CD4-positive, alpha-beta T cell treated with Interleukin-4 for 1 hour (primary cell): ENCODE results near the gene PCDHGA5.
"Not testable (repeated sequence)": the region's sequence is repeated elsewhere in the genome, so short reads cannot be mapped to it uniquely, and the experiment has no call there.

Experiments used
- DNase-seq, 2 donors: peaks; one replicate each; pipeline ENCODE4 v3.0.0-alpha.2; 2020 to 2022

Gene PCDHGA5

DNA sequence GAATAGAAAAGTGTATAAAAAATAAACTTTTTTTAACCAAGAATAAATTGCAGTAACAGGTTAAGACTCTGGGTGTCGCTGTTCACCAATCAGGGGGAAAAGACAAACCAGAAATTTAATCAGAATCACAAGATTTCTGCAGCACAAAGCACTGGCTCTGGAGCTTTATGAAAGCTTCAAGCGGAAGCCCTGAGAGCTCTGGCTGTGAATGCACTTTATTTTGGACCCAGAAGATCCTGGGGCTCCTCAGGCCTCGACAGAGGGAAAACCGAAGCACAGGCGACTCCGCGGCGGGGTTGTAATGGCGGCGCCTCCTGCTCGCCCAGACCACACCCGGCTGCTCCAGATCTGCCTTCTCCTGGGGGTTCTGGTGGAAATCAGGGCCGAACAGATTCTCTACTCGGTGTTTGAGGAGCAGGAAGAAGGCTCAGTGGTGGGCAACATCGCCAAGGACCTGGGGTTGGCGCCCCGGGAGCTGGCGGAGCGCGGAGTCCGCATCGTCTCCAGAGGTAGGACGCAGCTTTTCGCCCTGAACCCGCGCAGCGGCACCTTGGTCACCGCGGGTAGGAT, 9.0 kb upstream of the PCDHGA5 start, which contains the start of gene PCDHGA4:
Gene PCDHGA4, plus strand, starts transcription at position 122 of the 570 bp plus-strand sequence. Its CDS starts 87 bp downstream, at position 209.
- DNase-seq: peak in 1 of 2 donors; percentile 19

DNA sequence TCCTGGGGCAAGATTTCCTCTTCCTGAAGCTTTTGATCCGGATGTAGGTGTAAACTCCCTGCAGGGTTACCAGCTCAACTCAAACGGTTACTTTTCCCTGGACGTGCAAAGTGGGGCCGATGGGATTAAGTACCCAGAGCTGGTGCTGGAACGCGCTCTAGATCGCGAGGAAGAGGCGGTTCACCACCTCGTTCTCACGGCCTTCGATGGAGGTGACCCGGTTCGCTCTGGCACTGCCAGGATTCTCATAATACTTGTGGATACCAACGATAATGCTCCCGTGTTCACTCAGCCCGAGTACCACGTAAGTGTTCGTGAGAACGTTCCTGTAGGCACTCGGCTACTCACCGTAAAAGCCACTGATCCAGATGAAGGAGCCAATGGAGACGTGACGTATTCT, 8.3 kb upstream of the PCDHGA5 start:
- no peak for DNase-seq

DNA sequence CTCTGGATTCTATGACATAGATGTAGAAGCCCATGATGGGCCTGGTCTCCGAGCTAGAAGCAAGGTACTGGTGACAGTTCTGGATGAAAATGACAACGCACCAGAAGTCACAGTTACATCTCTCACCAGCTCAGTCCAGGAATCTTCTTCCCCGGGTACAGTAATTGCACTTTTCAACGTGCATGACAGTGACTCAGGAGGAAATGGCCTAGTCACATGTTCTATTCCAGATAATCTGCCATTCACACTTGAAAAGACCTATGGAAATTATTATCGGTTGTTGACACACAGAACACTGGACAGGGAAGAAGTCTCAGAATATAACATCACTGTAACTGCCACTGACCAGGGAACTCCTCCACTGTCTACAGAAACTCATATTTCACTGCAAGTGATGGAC, 7.8 kb upstream of the PCDHGA5 start:
- DNase-seq: no peak

DNA sequence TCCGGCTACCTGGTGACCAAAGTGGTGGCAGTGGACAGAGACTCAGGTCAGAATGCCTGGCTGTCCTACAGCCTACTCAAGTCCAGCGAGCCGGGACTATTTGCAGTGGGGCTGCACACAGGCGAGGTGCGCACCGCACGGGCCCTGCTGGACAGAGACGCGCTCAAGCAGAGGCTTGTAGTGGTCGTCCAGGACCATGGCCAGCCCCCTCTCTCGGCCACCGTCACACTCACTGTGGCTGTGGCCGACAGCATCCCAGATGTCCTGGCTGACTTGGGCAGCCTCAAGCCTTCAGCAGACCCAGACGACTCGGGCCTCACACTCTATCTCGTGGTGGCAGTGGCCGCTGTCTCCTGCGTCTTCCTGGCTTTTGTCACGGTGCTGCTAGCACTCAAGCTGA, 7.0 kb upstream of the PCDHGA5 start:
- DNase-seq: no peak

DNA sequence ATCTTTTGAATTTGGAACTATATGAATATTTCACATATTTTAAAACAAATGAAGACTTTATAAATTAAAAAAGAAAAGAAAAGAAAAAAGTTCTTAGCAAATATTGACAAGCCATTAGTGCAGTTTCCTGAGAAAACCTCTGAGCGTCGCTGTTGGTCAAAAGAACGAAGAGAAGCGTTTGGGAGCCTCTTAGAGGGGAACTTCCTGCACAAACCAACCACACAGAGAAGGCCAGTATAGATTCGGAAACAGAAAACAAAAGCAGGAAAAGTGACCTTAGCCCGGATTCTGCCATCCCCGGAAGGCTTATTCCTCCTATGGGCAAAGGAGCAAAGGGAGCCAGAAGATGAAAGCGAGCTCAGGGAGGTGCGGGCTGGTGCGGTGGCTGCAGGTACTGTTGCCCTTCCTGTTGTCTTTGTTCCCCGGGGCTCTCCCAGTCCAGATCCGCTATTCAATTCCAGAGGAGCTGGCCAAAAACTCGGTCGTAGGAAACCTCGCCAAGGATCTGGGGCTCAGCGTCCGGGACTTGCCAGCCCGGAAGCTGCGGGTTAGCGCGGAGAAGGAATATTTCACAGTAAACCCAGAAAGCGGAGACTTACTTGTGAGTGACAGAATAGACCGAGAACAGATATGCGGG, 4.1 kb upstream of the PCDHGA5 start, which contains the start of gene PCDHGB2:
Gene PCDHGB2, plus strand, starts transcription at position 205 of the 637 bp plus-strand sequence. Its CDS starts 142 bp downstream, at position 347.
- DNase-seq: peak in 1 of 2 donors; percentile 49

DNA sequence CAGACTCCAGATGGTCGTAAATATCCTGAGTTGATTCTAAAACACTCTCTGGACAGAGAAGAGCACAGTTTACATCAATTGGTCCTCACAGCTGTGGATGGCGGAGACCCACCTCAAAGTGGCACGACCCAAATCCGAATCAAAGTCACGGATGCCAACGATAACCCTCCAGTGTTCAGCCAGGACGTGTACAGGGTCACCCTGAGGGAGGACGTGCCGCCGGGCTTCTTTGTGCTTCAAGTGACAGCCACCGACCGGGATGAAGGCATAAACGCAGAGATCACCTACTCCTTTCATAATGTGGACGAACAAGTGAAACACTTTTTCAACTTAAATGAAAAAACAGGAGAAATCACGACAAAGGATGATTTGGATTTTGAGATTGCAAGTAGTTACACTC, 3.3 kb upstream of the PCDHGA5 start:
- no peak for DNase-seq

DNA sequence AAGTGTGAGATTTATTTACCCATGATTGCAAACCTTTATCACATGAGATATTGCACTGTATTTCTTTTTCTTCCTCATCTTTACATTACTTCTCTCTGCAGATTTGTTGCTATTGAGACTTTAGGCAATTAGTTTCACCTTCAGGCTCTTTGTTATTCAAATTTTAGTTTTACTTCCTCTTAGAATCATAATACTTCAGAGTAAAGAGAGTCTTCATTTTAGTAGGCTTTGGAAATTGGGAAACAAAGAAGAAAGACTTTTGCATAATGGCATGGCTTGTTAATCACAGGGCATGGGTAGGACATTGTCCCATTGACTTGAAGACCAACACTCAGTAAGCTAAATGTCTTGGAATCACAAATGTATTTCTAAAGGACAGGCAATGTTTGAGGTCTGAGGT, 1.2 kb upstream of the PCDHGA5 start:
- no peak for DNase-seq

DNA sequence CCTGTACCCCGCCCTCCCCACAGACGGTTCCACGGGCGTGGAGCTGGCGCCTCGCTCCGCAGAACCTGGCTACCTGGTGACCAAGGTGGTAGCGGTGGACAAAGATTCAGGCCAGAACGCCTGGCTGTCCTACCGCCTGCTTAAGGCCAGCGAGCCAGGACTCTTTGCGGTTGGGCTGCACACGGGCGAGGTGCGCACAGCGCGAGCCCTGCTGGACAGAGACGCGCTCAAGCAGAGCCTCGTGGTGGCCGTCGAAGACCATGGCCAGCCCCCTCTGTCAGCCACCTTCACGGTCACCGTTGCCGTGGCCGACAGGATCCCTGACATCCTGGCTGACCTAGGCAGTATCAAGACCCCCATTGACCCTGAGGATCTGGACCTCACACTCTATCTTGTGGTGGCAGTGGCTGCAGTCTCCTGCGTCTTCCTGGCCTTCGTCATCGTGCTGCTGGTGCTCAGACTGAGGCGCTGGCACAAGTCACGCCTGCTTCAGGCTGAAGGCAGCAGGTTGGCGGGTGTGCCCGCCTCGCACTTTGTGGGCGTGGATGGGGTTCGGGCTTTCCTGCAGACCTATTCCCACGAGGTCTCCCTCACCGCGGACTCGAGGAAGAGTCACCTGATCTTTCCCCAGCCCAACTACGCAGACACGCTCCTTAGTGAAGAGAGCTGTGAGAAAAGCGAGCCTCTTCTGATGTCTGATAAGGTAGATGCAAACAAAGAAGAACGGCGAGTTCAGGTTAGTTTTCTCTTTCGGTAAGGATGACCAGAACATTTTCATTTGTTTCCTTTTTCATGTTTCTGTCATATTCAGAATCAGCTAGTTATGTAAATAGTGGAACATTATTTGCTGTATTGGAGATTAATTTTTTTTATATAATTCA, 2.3 kb downstream of the PCDHGA5 start:
- no peak for DNase-seq

DNA sequence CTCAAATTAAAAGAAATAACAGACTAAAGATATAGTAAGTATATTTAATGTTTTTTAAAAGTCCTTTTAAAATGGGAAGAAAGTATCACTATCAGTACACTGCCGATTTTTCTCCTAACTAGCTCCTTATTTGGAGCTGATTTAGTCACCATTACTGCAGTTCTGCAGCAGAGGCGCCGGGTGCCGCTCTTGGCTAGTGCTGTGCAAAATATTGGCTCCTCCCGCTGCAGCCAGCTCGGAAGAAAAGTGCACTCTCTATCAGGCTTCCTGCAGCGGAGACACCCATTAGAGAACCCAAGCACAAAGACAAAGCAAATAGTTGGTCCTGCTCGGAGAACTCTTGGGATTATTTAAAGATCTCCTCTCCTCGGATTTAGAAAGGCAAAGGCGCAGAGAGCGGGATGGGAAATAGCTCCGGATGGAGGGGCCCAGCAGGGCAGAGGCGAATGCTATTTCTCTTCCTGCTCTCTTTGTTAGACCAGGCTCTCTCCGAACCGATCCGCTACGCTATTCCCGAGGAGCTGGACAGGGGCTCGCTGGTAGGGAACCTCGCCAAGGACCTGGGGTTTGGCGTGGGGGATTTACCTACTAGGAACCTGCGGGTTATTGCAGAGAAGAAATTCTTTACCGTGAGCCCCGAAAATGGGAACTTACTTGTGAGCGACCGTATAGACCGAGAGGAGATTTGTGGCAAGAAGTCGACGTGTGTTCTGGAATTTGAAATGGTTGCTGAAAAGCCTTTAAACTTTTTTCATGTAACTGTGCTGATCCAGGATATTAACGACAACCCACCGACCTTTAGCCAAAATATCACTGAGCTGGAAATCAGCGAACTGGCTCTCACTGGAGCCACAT, 6.3 kb downstream of the PCDHGA5 start, which contains the start of gene PCDHGB3:
Gene PCDHGB3, plus strand, starts transcription at position 249 of the 855 bp plus-strand sequence. Its CDS starts 153 bp downstream, at position 402.
- peak in 1 of 2 donors; percentile 47 for DNase-seq

DNA sequence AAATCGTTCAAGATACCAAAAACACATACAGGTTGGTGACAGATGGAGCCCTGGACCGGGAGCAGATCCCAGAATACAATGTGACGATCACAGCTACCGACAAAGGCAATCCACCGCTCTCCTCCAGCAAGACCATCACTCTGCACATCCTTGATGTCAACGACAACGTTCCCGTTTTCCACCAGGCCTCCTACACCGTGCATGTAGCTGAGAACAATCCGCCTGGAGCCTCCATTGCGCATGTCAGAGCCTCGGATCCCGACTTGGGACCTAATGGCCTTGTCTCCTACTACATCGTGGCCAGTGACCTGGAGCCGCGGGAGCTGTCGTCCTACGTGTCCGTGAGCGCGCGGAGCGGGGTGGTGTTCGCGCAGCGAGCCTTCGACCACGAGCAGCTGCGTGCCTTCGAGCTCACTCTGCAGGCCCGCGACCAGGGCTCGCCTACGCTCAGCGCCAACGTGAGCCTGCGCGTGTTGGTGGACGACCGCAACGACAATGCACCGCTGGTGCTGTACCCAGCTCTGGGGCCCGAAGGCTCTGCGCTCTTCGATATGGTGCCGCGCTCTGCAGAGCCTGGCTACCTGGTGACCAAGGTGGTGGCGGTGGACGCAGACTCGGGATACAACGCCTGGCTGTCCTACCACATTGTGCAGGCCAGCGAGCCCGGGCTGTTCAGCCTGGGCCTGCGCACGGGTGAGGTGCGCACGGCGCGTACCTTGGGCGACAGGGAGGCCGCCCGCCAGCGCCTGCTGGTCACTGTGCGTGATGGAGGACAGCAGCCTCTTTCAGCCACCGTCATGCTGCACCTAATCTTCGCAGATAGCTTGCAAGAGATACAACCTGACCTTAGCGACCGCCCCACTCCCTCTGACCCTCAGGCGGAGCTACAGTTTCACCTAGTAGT, 7.9 kb downstream of the PCDHGA5 start:
- DNase-seq: no peak

DNA sequence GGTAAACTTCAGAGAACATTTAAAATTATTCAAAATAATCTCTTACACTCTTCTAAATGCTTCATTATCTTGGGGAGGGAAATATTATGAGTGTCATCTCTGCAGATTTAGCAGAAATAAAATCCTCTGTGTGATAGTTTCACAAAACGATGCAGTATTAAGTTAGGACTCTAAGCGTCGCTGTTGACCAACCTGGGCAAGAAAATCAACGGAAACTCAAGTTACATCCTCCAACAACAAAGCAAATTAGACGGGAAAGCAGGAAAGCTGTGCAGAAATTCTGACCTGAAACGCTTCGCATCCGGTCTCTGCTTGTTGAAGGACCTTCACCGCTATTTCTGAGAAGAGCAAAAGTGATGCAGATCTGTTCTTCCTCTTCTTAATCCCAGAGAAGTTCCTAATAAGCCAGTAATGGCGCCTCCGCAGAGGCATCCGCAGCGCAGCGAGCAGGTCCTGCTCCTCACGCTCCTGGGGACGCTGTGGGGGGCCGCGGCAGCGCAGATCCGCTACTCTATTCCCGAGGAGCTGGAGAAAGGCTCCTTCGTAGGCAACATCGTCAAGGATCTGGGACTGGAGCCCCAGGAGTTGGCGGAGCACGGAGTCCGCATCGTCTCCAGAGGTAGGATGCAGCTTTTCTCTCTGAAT, 9.8 kb downstream of the PCDHGA5 start, which contains the start of gene PCDHGA6:
Gene PCDHGA6, plus strand, starts transcription at position 219 of the 645 bp plus-strand sequence. Its CDS starts 193 bp downstream, at position 412.
- DNase-seq: no peak

DNA sequence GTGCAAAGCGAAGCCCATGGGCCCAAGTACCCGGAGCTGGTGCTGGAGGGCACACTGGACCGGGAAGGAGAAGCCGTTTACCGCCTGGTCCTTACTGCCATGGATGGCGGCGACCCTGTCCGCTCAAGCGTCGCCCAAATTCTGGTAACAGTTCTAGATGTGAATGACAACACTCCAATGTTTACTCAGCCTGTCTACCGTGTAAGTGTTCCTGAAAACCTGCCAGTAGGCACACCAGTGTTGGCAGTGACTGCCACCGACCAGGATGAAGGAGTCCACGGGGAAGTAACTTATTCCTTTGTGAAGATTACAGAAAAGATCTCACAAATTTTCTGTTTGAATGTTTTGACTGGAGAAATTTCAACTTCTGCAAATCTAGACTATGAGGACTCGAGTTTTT, 10.7 kb downstream of the PCDHGA5 start:
- no peak for DNase-seq

DNA sequence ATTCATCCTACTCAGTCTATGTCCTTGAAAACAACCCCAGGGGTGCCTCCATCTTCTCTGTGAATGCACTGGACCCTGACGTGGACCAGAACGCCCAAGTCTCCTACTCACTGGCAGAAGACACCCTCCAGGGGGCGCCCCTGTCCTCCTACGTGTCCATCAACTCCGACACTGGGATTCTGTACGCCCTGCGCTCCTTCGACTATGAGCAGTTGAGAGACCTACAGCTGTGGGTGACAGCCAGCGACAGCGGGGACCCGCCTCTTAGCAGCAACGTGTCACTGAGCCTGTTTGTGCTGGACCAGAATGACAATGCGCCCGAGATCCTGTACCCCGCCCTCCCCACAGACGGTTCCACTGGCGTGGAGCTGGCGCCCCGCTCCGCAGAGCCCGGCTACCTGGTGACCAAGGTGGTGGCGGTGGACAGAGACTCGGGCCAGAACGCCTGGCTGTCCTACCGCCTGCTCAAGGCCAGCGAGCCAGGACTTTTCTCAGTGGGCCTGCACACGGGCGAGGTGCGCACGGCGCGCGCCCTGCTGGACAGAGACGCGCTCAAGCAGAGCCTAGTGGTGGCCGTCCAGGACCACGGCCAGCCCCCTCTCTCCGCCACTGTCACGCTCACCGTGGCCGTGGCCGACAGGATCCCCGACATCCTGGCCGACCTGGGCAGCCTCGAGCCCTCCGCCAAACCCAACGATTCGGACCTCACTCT, 11.6 kb downstream of the PCDHGA5 start:
- DNase-seq: not testable (repeated sequence)

DNA sequence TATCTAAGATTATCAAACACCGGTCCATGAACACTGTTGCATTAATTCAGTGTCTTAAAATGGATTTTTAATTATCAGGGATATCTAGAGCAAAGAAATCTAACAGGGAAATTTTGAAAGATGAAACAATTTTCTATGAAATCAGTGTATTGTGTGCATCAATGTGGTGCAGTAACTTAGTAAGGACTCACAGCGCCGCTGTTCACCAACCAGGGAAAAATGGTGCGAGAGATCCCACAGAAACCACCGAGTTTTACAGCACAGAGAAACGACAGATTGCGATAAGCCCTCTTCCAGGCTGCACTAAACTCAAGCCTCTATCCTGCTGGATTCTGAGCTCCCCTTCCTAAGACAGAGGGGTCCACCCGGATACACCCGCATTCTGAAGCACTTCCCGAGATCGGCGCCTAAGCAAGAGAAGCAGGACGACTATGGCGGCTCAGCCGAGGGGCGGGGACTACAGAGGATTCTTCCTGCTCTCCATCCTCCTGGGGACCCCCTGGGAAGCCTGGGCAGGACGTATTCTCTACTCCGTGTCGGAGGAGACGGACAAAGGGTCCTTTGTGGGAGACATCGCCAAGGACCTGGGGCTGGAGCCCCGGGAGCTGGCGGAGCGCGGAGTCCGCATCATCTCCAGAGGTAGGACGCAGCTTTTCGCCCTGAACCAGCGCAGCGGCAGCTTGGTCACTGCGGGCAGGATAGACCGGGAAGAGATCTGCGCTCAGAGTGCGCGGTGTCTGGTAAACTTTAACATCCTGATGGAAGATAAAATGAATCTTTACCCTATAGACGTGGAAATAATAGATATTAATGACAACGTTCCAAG, 18.7 kb downstream of the PCDHGA5 start, which contains the start of gene PCDHGA7:
Gene PCDHGA7, plus strand, starts transcription at position 274 of the 826 bp plus-strand sequence. Its CDS starts 158 bp downstream, at position 432.
- peak in 1 of 2 donors; percentile 13 for DNase-seq

DNA sequence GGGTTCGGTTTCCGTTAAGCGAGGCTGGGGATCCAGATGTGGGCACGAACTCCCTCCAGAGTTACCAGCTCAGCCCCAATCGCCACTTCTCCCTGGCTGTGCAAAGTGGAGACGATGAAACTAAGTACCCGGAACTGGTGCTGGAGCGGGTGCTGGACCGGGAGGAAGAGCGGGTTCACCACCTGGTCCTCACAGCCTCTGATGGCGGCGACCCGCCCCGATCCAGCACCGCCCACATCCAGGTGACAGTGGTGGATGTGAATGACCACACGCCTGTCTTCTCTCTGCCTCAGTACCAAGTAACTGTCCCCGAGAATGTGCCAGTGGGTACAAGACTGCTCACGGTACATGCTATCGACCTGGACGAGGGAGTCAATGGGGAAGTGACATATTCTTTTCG, 19.4 kb downstream of the PCDHGA5 start:
- no peak for DNase-seq

DNA sequence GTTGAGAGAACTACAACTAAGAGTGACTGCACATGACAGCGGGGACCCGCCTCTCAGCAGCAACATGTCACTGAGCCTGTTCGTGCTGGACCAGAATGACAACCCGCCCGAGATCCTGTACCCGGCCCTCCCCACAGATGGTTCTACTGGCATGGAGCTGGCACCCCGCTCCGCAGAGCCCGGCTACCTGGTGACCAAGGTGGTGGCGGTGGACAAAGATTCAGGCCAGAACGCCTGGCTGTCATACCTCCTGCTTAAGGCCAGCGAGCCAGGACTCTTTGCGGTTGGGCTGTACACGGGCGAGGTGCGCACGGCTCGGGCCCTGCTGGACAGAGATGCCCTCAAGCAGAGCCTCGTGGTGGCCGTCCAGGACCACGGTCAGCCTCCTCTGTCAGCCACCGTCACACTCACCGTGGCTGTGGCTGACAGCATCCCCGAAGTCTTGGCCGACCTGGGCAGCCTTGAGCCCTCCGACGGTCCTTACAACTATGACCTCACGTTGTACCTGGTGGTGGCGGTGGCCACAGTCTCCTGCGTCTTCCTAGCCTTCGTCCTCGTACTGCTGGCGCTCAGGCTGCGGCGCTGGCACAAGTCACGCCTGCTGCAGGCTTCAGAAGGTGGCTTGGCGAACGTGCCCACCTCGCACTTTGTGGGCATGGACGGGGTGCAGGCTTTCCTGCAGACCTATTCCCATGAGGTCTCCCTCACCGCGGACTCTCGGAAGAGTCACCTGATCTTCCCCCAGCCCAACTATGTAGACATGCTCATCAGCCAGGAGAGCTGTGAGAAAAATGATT, 20.7 kb downstream of the PCDHGA5 start:
- DNase-seq: no peak

DNA sequence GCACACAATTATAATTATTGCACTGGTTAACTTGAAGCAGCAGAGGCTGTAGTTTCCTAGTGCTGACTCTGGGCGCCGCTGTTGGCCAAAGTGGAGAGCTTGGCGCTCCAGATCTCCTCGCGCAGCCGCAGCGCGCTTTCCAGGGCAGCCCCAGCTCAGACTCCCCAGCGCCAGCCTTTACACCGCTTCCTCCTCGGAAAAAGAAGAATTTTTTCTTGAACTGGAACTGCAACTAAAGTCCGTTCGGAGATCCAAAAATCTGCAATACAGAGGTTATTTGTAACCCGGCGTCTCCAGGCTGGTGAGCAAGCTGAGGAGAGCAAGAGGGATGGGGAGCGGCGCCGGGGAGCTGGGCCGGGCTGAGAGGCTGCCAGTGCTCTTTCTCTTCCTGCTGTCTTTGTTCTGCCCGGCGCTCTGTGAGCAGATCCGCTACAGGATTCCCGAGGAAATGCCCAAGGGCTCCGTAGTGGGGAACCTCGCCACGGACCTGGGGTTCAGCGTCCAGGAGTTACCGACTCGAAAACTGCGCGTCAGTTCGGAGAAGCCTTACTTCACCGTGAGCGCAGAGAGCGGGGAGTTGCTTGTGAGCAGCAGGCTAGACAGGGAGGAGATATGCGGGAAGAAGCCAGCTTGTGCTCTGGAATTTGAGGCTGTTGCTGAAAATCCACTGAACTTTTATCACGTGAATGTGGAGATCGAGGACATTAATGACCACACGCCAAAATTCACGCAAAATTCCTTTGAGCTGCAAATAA, 23.8 kb downstream of the PCDHGA5 start, which contains the start of gene PCDHGB4:
Gene PCDHGB4, plus strand, starts transcription at position 142 of the 755 bp plus-strand sequence. Its CDS starts 187 bp downstream, at position 329.
- peak in 1 of 2 donors; percentile 28 for DNase-seq
